Karpas-422 (cell line): ENCODE measurements around the gene RHOT1. TPM values are rescaled to one million over a fixed set of nuclear protein-coding genes. Genes with fewer than 3 reads are reported as not detected.
"Not testable (repeated sequence)": the region's sequence is repeated elsewhere in the genome, so short reads cannot be mapped to it uniquely, and the experiment has no call there.

Source experiments
- DNase-seq: peaks from one replicate; pipeline ENCODE4 v3.0.0-alpha.2; 2015
- H2AFZ ChIP-seq: fragments of 200-600 bp; sonication (generic); 2 replicates; pipeline ENCODE4 v1.6.1; 2014; ENCODE audit warnings: antibody characterized with exemption, low read length, mixed read lengths
- H3K27ac ChIP-seq: fragments of 200-600 bp; sonication (generic); 2 replicates; pipeline ENCODE4 v1.5.1; 2014; ENCODE audit warnings: mild to moderate bottlenecking, low read length, moderate library complexity
- H3K27me3 ChIP-seq: fragments of 200-600 bp; sonication (generic); 2 replicates; pipeline ENCODE4 v1.6.1; 2014; ENCODE audit warnings: low read length, mixed read lengths
- H3K36me3 ChIP-seq: fragments of 200-600 bp; sonication (generic); 2 replicates; pipeline ENCODE4 v1.6.1; 2014; ENCODE audit warnings: low read length, mixed read lengths; ENCODE audit not compliant: insufficient read depth
- H3K4me1 ChIP-seq: fragments of 200-600 bp; sonication (generic); 2 replicates; pipeline ENCODE4 v1.6.1; 2014; ENCODE audit warnings: mild to moderate bottlenecking, low read length, mixed read lengths
- H3K4me2 ChIP-seq: fragments of 200-600 bp; sonication (generic); 2 replicates; pipeline ENCODE4 v1.6.1; 2014; ENCODE audit warnings: low read length, low read depth, mild to moderate bottlenecking; ENCODE audit not compliant: poor library complexity, severe bottlenecking
- H3K4me3 ChIP-seq: fragments of 200-600 bp; sonication (generic); 2 replicates; pipeline ENCODE4 v1.5.1; 2014; ENCODE audit warnings: mild to moderate bottlenecking, antibody characterized with exemption, low read length, mixed read lengths
- H3K79me2 ChIP-seq: fragments of 200-600 bp; sonication (generic); 2 replicates; pipeline ENCODE4 v1.6.1; 2014; ENCODE audit warnings: mild to moderate bottlenecking, low read length, mixed read lengths
- H3K9ac ChIP-seq: fragments of 200-600 bp; sonication (generic); 2 replicates; pipeline ENCODE4 v1.6.0; 2014; ENCODE audit warnings: low read length
- H3K9me2 ChIP-seq: fragments of 200-600 bp; sonication (generic), shearing (Covaris generic); replicated peaks from 2 replicates; pipeline ENCODE4 v1.6.0; 2014; ENCODE audit warnings: mild to moderate bottlenecking, low read length, moderate library complexity; ENCODE audit not compliant: insufficient read depth
- H3K9me3 ChIP-seq: fragments of 300-700, 200-600 bp; sonication (generic); 2 replicates; pipeline ENCODE4 v1.6.1; 2014; ENCODE audit warnings: low read length, mixed read lengths
- H4K20me1 ChIP-seq: fragments of 200-600 bp; sonication (generic); 2 replicates; pipeline ENCODE4 v1.6.1; 2014; ENCODE audit warnings: mild to moderate bottlenecking, antibody characterized with exemption, low read length, low read depth; ENCODE audit not compliant: insufficient read depth
- total RNA-seq: library from RNA; depleted of rRNA; stranded (reverse); fragments of >200 nt; shearing (Covaris generic); gene quantifications from 2 replicates; pipeline ENCODE4 v1.2.3, GENCODE V29; 2014; ENCODE audit warnings: low replicate concordance

Gene RHOT1
- total RNA-seq, 1 experiment from 2014 or later, result 87.5 TPM

DNA sequence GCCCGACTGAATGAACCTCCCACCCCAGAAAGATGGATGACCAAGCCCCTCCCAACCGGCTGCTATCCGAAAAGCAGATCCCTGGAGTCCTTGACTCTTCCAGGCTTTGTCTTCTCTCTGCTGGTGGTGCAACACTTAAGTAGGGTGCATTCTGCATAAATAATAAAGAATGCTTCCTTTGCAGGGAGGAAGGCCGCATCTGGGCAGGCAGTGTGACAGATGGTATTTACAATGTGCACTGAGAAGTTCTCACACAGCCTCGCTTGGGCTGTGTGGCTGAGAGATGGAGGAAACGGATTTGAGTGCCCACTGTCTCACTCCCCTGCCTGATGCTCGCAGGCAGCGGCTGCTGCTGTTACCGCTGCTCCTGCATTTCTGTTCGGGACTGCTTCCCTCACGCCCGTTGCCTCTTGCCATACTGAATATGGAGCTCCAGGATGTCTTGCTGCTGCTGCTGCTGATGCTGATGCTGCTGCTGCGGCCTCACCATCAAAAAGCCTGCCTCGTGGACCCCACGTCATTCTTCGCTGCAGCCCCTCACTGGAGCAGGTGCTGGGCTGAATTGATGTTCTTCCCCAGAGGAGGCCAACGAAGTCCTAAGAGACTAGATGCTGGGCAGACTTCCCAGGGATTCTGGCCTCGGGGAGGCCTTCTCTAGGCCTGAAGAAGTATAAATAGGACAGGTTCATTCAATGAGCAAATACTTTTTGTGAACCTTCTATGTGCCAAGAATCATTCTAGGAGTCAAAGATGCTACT, 116.3 kb downstream of the RHOT1 start:
- no peaks in the 10 kb centered on the region for H3K9me3 ChIP-seq
- no peak overlapping the region for H3K4me3 ChIP-seq
- no peak overlapping the region for H3K4me2 ChIP-seq
- peak; percentile 34 for DNase-seq
- H3K27ac ChIP-seq, result no peak overlapping the region
- H3K27me3 ChIP-seq, result no peaks in the 10 kb centered on the region
- H3K9ac ChIP-seq, result no peak overlapping the region
- H3K79me2 ChIP-seq, result no peaks in the 10 kb centered on the region
- no peaks in the 10 kb centered on the region for H3K9me2 ChIP-seq
- H2AFZ ChIP-seq, result no peak overlapping the region
- H3K4me1 ChIP-seq, result peaks cover 9% of the 10 kb centered on the region
- H4K20me1 ChIP-seq, result no peaks in the 10 kb centered on the region
- H3K36me3 ChIP-seq, result no peaks in the 10 kb centered on the region

DNA sequence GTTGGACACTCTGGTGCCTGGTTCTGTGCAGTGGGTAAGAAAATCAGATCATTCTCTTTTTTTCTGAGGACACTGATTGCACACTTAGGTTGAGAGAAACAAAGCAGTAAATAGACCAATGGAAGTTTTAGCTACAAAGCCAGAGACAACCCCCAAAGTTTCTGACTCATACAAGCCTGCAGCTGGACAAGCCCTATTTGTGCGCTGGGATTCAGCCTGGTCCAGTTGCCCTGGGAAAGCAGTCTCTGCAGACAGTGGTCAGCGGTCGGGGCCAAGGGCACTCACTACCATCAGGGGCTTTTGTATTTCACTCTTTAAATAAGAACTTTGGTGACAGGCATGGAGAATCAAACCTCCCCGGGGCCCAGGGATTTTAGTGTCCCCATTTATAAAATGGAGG, 117.3 kb downstream of the RHOT1 start:
- H3K4me3 ChIP-seq, result no peak overlapping the region
- H3K27me3 ChIP-seq, result no peaks in the 10 kb centered on the region
- no peaks in the 10 kb centered on the region for H4K20me1 ChIP-seq
- no peaks in the 10 kb centered on the region for H3K9me2 ChIP-seq
- no peak overlapping the region for H3K9ac ChIP-seq
- no peak overlapping the region for H3K4me2 ChIP-seq
- peak; percentile 34 for DNase-seq
- H3K9me3 ChIP-seq, result no peaks in the 10 kb centered on the region
- no peaks in the 10 kb centered on the region for H3K79me2 ChIP-seq
- H3K36me3 ChIP-seq, result no peaks in the 10 kb centered on the region
- peaks cover 9% of the 10 kb centered on the region for H3K4me1 ChIP-seq
- no peak overlapping the region for H3K27ac ChIP-seq
- no peak overlapping the region for H2AFZ ChIP-seq

- peak; percentile 2 for DNase-seq
- Histone ChIP-seq H3K36me3 (no peaks in the 10 kb centered on the region), H3K9me2 (no peaks in the 10 kb centered on the region), H3K79me2 (no peaks in the 10 kb centered on the region), H3K4me3 (no peak overlapping the region), H3K9ac (no peak overlapping the region), H3K4me2 (no peak overlapping the region), H3K9me3 (no peaks in the 10 kb centered on the region), H3K27me3 (no peaks in the 10 kb centered on the region), H4K20me1 (no peaks in the 10 kb centered on the region), H3K4me1 (peaks cover 8% of the 10 kb centered on the region), H2AFZ (no peak overlapping the region), H3K27ac (no peak overlapping the region)
These were observed 119.1 kb downstream of the RHOT1 start for GRCh38 chr17:32261417-32261736.

DNA sequence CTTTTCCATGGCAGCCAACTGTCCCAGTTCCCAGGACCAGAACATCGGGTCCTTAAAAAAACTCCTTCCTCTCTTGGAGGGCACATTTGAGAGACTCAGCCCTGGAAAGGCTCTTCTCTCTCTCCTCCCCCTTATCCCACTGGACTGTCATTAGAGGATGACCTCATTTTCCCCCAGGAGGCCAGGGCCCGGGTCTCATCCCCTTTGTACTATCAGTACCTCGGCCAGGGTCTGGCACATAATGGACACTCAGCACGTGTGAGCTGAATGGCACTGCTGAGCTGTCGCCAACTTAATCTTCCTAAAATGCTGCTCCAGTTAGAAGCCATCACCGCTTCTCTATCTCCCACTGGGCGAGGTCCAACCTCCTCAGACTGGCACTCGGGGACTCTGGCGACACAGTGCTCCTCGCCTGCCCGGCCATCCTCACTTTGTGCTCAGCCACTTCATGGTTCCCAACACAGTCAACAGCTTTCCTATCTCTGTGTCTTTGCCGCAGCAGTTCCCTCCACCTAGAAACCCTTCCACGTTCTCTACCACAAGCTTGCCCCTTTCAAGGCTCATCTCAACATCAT, 119.7 kb downstream of the RHOT1 start:
- H3K27me3 ChIP-seq, result no peaks in the 10 kb centered on the region

GRCh38 chr17:32263515-32263914, 121.2 kb downstream of the RHOT1 start:
- not testable (repeated sequence) for H3K36me3 ChIP-seq, H3K9me2 ChIP-seq, H3K4me2 ChIP-seq, H3K27me3 ChIP-seq, DNase-seq, H3K9me3 ChIP-seq, H3K4me1 ChIP-seq, H3K27ac ChIP-seq, H4K20me1 ChIP-seq, H3K9ac ChIP-seq, H2AFZ ChIP-seq, H3K4me3 ChIP-seq, H3K79me2 ChIP-seq

More for the DNA sequence above, 119.7 kb downstream of the RHOT1 start:
- no peak overlapping the region for H3K9ac ChIP-seq
- H3K27ac ChIP-seq, result no peak overlapping the region
- no peaks in the 10 kb centered on the region for H3K9me2 ChIP-seq
- no peak overlapping the region for H3K4me3 ChIP-seq
- peaks cover 1% of the 10 kb centered on the region for H3K4me1 ChIP-seq
- H3K4me2 ChIP-seq, result no peak overlapping the region
- H3K9me3 ChIP-seq, result no peaks in the 10 kb centered on the region
- no peaks in the 10 kb centered on the region for H3K36me3 ChIP-seq
- no peak overlapping the region for H2AFZ ChIP-seq
- no peaks in the 10 kb centered on the region for H3K79me2 ChIP-seq
- H4K20me1 ChIP-seq, result no peaks in the 10 kb centered on the region
- DNase-seq, result no peak

GRCh38 chr17:32264140-32264799, 122.0 kb downstream of the RHOT1 start:
- Histone ChIP-seq H3K4me1 (peaks cover 4% of the 10 kb centered on the region; the same call in 1 of the 2 replicates), H2AFZ (no peak overlapping the region), H4K20me1 (no peaks in the 10 kb centered on the region), H3K9me3 (no peaks in the 10 kb centered on the region), H3K27ac (no peak overlapping the region), H3K27me3 (no peaks in the 10 kb centered on the region), H3K79me2 (no peaks in the 10 kb centered on the region), H3K36me3 (no peaks in the 10 kb centered on the region), H3K9me2 (no peaks in the 10 kb centered on the region), H3K4me2 (no peak overlapping the region), H3K4me3 (no peak overlapping the region), H3K9ac (no peak overlapping the region)
- DNase-seq, result no peak

- Histone ChIP-seq H3K27ac (no peak overlapping the region), H3K36me3 (no peaks in the 10 kb centered on the region), H3K9me2 (no peaks in the 10 kb centered on the region), H3K9me3 (no peaks in the 10 kb centered on the region), H4K20me1 (no peaks in the 10 kb centered on the region), H3K79me2 (no peaks in the 10 kb centered on the region), H2AFZ (no peak overlapping the region), H3K9ac (no peak overlapping the region), H3K4me3 (no peak overlapping the region), H3K4me1 (peaks cover 4% of the 10 kb centered on the region; the same call in 1 of the 2 replicates), H3K27me3 (no peaks in the 10 kb centered on the region), H3K4me2 (no peak overlapping the region)
- DNase-seq, result no peak
These were observed 122.5 kb downstream of the RHOT1 start for GRCh38 chr17:32264823-32265191.

DNA sequence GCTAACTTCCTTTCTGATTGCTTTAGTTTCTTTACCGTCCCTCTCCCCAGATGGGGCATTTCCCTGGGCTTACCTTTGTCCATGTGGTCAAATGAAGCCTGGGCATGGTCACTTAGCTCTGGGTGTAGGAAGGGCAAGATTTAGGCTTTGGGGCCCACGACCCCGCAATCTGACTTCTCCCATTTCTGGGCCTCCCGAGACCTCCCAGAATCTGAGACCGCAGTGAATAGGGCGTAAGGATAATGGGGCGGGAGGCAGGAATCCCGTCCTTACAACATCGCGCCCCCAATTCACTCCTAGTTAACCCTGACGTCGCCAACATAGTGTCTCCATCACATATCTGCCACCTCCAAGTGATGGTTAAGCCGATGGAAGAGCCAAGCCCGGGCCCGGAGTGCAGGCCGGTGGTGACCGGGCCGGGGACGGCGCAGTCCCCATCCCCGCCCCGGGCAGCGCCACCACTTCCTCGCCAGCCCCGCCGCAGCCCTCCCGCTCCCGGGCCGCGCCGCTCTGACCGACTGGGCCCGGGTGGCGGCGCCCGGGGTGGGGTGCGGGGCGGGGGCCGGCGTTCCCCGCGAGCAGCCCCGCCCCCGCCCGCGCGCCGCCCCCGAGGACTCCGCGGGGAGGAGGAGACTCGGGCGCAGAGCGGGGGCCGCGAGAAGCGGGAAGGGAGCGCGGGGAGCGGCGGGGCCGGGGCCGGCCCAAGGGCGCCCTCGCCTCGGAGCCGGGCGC, 123.1 kb downstream of the RHOT1 start, which contains the start of gene RHBDL3:
Gene RHBDL3, plus strand, starts transcription at position 641 of the 732 bp plus-strand sequence. CDS start 358 bp downstream, outside the sequence.
- no peak within 1 kb of the TSS for H3K27ac ChIP-seq
- H2AFZ ChIP-seq, result no peak within 1 kb of the TSS
- H3K36me3 ChIP-seq, result no peaks in the 10 kb centered on the region
- H3K4me2 ChIP-seq, result no peak within 1 kb of the TSS
- no peaks in the 10 kb centered on the region for H3K79me2 ChIP-seq
- no peak within 1 kb of the TSS for H3K9ac ChIP-seq
- H4K20me1 ChIP-seq, result no peaks in the 10 kb centered on the region
- H3K4me3 ChIP-seq, result no peak within 1 kb of the TSS
- DNase-seq, result no peak
- no peaks in the 10 kb centered on the region for H3K9me2 ChIP-seq
- no peaks in the 10 kb centered on the region for H3K27me3 ChIP-seq
- H3K4me1 ChIP-seq, result peaks cover 4% of the 10 kb centered on the region; the same call in 1 of the 2 replicates
- H3K9me3 ChIP-seq, result no peaks in the 10 kb centered on the region
